Ovary (tissue), 3 donors: Measurements from ENCODE around the gene MYO9B.

Experiments
- CTCF ChIP-seq, 3 donors: fragments of 450-650 bp in 2 of 3; fragments of 200-600 bp in 1 of 3; IDR thresholded peaks; one replicate each; pipeline versions ENCODE4 v1.5.1 to v1.8.0; 2016 to 2022; ENCODE audit warnings: antibody characterized with exemption in 3 of 3, mild to moderate bottlenecking in 1 of 3
- POLR2A ChIP-seq: fragments of 450-650 bp; IDR thresholded peaks from one replicate; pipeline ENCODE4 v1.6.1; 2017; ENCODE audit warnings: antibody characterized with exemption, mild to moderate bottlenecking, moderate library complexity
- donor health status: DM: no; HTN: no; CAD: no.

- TF ChIP-seq CTCF (IDR thresholded peaks at IDR 0.05) (no peak), POLR2A (no peak)
Observed at GRCh38 chr19:17136617-17137016, 61.0 kb downstream of the MYO9B start.
